ENCODE results near the gene ARPC1B. TPM values are rescaled to one million over a fixed set of nuclear protein-coding genes. Genes with fewer than 3 reads are reported as not detected.
"Not testable (repeated sequence)": the region's sequence is repeated elsewhere in the genome, so short reads cannot be mapped to it uniquely, and the experiment has no call there.

Gene ARPC1B
- total RNA-seq, 2 experiments from 2014 or later: 256 to 258 TPM

DNA sequence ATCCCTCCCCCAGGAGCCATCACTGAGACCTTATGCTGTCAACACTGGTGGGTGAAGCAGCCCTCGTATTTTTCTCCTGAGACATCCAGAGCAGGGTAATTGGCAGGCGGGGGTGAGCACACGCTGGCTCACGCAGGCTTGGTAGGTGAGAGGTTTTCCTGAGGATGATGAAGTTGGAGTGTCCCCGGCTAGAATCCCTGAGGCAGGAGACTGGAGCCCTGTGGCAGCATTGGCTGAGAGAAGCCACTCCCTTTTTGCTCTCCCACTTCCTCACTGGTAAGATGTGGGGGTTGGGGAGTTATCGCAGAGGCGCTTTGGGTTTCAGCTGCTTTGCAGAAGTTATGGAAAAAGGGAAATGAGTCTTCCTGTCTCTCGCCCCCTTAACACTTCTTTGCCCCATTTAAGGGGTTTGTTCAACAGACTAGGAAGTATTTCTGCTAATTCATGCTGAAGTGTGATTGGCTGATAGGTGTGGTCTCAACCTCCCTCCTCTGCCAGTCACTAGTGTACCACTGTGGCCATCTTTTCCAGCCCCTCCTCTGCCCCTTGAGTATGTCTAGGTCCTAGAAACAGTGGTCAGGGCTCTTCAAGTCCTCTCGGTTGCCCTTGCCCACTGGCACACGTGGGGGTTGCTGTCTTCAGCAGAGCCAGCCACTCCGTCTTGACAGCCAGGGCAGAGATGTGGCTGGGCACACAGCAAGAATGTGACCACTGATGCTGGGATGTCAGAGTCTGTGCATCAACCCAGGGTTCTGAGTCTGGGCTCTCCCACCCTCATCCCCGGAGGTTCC lies 5.7 kb downstream of the ARPC1B start:
- H3K4me3 Mint-ChIP-seq: peak overlapping the region; percentile 77
- peak overlapping the region; percentile 92 for H3K27ac Mint-ChIP-seq
- no peaks in the 10 kb centered on the region for H3K27me3 Mint-ChIP-seq
- peaks cover 51% of the 10 kb centered on the region for H3K36me3 Mint-ChIP-seq
- peak; percentile 61 for DNase-seq
- peaks cover 56% of the 10 kb centered on the region for H3K4me1 Mint-ChIP-seq
- no peaks in the 10 kb centered on the region for H3K9me3 Mint-ChIP-seq

DNA sequence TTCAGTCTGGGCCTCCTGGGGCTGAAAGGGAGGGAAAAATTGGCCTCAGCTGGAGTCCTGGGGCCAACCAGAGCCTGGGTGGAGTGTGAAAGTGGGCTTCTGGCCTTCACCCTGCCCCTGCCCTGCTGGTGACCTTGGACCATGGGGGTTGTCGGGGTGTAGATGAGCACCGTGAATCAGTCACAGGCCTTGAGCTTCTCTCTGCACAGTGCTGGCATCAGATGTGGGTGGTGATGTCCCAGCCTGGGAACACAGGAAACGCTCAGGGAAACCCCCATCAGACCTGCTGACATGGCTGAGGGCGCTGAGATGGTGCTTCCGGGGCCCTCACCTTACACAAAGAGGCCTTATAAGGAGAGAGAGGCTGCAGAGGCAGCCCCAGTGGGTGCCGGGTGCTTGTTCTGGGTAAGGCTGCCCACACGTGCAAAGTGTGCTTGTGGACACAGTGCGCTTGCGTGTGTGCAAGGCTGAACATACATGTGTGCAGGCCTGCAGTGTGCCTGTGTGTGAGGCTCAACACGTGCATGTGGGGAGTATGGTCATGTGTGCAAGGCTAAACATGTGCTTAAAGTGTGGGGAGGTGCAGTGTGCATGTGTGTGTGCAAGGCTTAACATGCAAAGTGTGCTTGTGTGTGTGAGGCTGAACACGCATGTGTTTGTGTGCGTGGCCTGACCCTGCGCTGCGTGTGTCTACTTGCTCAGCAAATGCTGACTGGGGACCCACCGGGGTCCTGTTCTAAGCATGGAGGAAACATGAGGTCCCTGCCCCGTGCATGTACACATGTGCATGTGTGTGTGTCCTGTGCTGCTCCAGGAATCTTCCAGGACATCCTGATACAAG lies 6.5 kb downstream of the ARPC1B start:
- H3K4me3 Mint-ChIP-seq: peak overlapping the region; percentile 77
- peaks cover 57% of the 10 kb centered on the region for H3K4me1 Mint-ChIP-seq
- H3K27me3 Mint-ChIP-seq: no peaks in the 10 kb centered on the region
- H3K36me3 Mint-ChIP-seq: peaks cover 55% of the 10 kb centered on the region
- H3K9me3 Mint-ChIP-seq: no peaks in the 10 kb centered on the region
- peak overlapping the region; percentile 92 for H3K27ac Mint-ChIP-seq
- peak; percentile 90 for DNase-seq

DNA sequence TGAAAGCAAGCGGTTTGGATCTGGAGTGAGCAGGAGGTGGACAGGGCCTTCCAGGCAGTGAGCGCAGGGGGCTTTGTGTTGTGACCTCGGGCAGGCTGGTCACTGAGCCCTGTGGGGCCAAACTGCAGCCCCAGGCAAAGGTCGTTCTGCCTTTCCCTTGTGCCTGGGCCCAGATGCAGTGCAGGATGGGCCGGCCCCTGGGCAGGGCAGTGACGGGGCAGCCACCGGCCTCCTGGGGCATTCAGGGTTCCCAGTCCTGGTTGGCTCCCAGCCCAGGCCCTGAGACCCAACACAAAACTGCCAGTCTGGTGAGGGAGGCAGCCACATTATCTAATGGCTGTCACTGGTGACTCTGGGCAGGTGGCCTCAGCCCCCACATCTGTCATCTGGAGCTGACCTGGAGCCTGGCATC lies 7.1 kb downstream of the ARPC1B start:
- Mint-ChIP-seq H3K4me3 (peak overlapping the region; percentile 77), H3K27me3 (no peaks in the 10 kb centered on the region), H3K4me1 (peaks cover 54% of the 10 kb centered on the region), H3K36me3 (peaks cover 53% of the 10 kb centered on the region), H3K27ac (peak overlapping the region; percentile 92), H3K9me3 (no peaks in the 10 kb centered on the region)
- no peak for DNase-seq

DNA sequence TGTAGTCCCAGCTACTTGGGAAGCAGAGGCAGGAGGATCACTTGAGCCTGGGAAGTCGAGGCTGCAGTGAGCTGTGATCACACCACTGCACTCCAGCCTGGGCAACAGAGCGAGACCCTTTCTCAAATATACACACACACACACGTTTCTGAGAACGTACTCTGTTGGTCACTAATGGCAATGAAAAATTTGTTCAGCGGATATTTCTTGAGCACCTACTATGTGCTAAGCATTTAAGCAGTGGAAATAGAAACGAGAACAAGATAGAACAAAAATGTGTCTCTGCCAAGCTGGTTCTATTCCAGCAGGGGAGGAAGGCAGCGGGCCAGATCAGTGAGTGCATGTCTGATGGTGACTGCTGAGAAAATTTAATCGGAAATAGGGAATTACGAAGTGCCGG lies 8.7 kb downstream of the ARPC1B start:
- no peaks in the 10 kb centered on the region for H3K9me3 Mint-ChIP-seq
- H3K27me3 Mint-ChIP-seq: no peaks in the 10 kb centered on the region
- peaks cover 42% of the 10 kb centered on the region for H3K4me1 Mint-ChIP-seq
- H3K36me3 Mint-ChIP-seq: peaks cover 45% of the 10 kb centered on the region
- peak overlapping the region; percentile 68 for H3K27ac Mint-ChIP-seq
- DNase-seq: no peak
- H3K4me3 Mint-ChIP-seq: no peak overlapping the region

DNA sequence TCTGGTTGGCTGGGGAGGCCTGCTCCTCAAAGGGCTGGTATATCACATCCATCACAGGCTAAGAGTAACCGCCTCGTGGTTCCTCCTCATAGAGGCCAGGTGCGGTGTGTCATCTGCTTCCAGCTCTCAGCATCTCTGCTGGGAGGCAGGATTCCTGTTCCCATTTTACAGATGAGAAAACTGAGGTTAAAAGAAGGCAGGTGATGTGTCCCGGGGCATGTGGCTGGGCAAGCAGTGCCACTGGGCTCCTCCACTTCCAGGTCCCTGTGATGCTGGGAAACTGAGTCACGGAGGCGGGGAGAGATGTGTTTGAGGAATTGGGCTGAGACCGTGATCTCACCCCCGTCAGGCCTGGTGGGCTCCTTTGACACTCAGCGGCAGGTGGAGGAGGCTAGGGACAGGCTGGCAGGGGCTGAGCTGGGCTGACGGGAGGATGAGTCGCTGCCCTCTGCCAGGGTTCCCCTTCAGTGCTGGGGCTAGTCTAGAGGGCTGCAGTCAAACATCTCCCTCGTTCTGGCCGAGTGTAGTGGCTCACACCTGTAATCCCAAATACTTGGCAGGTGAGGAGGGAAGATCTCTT lies 9.4 kb downstream of the ARPC1B start:
- Mint-ChIP-seq H3K27me3 (no peaks in the 10 kb centered on the region), H3K27ac (peak overlapping the region; percentile 68), H3K4me3 (peak overlapping the region; percentile 29), H3K4me1 (peaks cover 39% of the 10 kb centered on the region), H3K9me3 (no peaks in the 10 kb centered on the region), H3K36me3 (peaks cover 40% of the 10 kb centered on the region)
- DNase-seq: no peak

DNA sequence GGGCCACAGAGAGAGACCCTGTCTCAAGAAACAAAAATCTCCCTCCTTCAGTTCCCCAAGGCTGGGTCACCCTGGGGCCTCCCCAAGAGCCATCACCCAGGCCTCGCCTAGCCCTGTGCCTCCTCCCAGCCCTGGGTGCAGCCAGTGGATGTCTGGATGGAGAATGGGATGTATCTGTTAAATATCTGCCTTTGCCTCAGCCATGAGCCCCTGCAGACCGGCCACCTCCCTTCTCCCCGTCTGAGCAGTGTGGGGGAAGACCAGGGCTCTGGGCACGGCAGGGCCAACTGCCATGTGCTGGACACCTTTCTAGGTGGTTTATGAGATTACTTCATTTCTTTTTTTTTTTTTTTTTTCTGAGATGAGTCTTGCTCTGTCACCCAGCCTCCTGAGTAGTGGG lies 10.0 kb downstream of the ARPC1B start:
- peak overlapping the region; percentile 68 for H3K27ac Mint-ChIP-seq
- H3K36me3 Mint-ChIP-seq: peaks cover 33% of the 10 kb centered on the region
- H3K9me3 Mint-ChIP-seq: no peaks in the 10 kb centered on the region
- no peak overlapping the region for H3K4me3 Mint-ChIP-seq
- no peaks in the 10 kb centered on the region for H3K27me3 Mint-ChIP-seq
- H3K4me1 Mint-ChIP-seq: peaks cover 33% of the 10 kb centered on the region
- DNase-seq: no peak

DNA sequence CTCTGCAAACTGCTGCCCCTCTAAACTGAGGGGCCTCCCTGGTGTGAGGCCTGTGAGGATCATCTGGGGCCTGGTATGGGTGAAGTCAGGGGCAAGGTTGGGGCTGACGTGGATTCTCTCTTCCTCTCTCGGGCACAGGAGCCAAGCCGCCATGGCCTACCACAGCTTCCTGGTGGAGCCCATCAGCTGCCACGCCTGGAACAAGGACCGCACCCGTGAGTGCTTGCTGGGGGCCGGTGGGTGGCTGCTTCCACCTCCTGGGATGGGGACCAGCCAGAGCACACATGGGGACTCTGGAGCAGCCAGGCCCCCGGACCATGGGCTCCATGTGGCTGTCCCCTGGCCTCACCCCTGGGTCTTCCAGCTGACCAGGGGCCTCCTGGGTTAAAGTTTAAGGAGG lies 11.0 kb downstream of the ARPC1B start:
- H3K27me3 Mint-ChIP-seq: no peaks in the 10 kb centered on the region
- no peak for DNase-seq
- H3K9me3 Mint-ChIP-seq: no peaks in the 10 kb centered on the region
- peak overlapping the region; percentile 65 for H3K27ac Mint-ChIP-seq
- peaks cover 23% of the 10 kb centered on the region for H3K4me1 Mint-ChIP-seq
- H3K4me3 Mint-ChIP-seq: no peak overlapping the region
- peaks cover 31% of the 10 kb centered on the region for H3K36me3 Mint-ChIP-seq

DNA sequence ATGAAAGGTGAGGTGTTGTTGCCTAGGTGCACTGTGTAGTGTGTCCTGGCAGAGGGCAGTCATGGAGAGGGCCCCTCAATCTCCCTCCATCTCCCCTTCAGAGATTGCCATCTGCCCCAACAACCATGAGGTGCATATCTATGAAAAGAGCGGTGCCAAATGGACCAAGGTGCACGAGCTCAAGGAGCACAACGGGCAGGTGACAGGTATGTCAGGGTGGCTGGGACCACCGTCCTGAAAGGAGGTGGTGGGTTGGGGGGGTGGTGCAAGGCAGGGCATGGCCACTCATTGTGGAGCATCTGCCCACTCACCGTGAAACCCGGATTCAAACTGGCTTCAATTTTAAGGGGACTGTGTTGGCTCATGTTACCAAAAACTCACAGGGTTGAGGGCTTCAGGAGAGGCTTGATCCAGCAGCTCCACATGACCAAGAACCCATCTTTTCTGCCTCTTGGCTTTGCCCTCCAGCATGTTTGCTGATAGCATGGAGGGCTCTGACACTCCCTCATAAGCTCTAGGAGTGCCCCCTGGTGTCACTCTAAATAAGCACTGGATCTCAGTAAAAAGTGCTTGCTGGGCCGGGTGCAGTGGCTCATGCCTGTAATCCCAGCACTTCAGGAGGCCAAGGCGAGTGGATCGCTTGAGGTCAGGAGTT lies 12.2 kb downstream of the ARPC1B start:
- Mint-ChIP-seq H3K36me3 (peaks cover 28% of the 10 kb centered on the region), H3K4me3 (no peak overlapping the region), H3K27ac (peak overlapping the region; percentile 42), H3K27me3 (no peaks in the 10 kb centered on the region), H3K4me1 (peaks cover 14% of the 10 kb centered on the region), H3K9me3 (no peaks in the 10 kb centered on the region)
- DNase-seq: peak; percentile 33

DNA sequence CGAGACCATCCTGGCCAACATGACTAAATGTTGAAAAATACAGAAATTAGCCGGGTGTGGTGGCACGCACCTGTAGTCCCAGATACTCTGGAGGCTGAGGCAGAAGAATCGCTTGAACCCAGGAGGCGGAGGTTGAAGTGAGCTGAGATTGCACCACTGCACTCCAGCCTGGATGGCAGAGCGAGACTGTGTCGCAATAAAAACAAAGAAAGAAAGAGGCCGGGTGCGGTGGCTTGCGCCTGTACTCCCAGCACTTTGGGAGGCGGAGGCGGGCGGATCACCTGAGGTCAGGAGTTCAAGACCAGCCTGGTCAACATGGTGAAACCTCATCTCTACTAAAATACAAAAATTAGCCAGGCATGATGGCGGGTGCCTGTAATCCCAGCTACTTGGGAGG lies 12.7 kb downstream of the ARPC1B start:
- not testable (repeated sequence) for H3K27me3 Mint-ChIP-seq, H3K9me3 Mint-ChIP-seq, DNase-seq, H3K4me3 Mint-ChIP-seq
- peaks cover 32% of the 10 kb centered on the region for H3K36me3 Mint-ChIP-seq
- H3K27ac Mint-ChIP-seq: peak overlapping the region; percentile 42
- peaks cover 14% of the 10 kb centered on the region for H3K4me1 Mint-ChIP-seq

DNA sequence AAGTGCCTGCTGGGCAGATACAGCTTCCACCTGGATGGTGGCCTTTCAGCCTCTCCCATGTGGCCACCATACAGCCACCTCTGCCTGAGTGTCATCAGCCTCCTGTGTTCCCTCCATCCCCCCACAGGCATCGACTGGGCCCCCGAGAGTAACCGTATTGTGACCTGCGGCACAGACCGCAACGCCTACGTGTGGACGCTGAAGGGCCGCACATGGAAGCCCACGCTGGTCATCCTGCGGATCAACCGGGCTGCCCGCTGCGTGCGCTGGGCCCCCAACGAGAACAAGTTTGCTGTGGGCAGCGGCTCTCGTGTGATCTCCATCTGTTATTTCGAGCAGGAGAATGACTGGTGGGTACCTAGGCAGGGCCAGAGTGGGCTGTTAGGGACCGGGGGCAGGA lies 13.4 kb downstream of the ARPC1B start:
- no peak overlapping the region for H3K4me3 Mint-ChIP-seq
- H3K9me3 Mint-ChIP-seq: no peaks in the 10 kb centered on the region
- H3K27me3 Mint-ChIP-seq: no peaks in the 10 kb centered on the region
- H3K36me3 Mint-ChIP-seq: peaks cover 32% of the 10 kb centered on the region
- no peak overlapping the region for H3K27ac Mint-ChIP-seq
- H3K4me1 Mint-ChIP-seq: peaks cover 15% of the 10 kb centered on the region
- DNase-seq: no peak

DNA sequence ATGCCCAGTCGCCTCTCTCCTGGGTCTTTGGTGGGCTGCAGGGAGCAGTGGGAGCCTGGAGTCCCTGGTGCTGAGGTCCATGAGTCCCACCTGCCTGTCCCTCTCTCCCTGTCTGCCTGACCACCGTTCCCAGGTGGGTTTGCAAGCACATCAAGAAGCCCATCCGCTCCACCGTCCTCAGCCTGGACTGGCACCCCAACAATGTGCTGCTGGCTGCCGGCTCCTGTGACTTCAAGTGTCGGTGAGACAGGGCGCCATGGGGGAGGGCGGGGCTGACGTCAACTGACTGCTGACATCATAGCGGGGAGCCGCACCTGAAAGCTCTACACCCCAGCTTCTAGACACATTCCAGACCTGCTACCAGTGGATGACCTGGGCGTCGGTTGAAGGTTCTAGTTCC lies 15.2 kb downstream of the ARPC1B start:
- H3K4me3 Mint-ChIP-seq: no peak overlapping the region
- H3K27ac Mint-ChIP-seq: no peak overlapping the region
- no peaks in the 10 kb centered on the region for H3K27me3 Mint-ChIP-seq

DNA sequence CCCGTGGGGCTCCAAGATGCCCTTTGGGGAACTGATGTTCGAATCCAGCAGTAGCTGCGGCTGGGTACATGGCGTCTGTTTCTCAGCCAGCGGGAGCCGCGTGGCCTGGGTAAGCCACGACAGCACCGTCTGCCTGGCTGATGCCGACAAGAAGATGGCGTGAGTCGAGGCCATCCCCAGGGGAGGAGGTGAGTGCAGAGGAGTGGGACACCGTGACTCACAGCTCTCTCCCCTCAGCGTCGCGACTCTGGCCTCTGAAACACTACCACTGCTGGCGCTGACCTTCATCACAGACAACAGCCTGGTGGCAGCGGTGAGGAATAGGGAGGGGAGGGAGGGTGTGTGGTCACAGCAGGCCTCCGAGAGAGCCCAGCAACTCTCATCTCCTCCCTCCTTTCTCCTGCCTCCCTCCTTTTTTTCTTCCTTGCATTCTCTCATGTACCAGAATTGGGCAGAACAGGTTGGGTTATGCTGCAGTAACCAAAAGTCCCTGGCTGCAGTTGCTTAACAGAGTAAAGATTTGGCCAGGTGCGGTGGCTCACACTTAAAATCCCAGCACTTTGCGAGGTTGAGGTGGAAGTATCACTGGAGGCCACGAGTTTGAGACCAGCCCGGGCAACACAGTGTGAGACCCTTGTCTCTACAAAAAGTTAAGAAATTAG lies 16.5 kb downstream of the ARPC1B start:
- Mint-ChIP-seq H3K4me1 (peaks cover 17% of the 10 kb centered on the region), H3K27ac (peak overlapping the region; percentile 48), H3K4me3 (no peak overlapping the region), H3K36me3 (peaks cover 25% of the 10 kb centered on the region), H3K9me3 (no peaks in the 10 kb centered on the region), H3K27me3 (no peaks in the 10 kb centered on the region)
- no peak for DNase-seq

More for the DNA sequence above, 15.2 kb downstream of the ARPC1B start:
- Mint-ChIP-seq H3K4me1 (peaks cover 18% of the 10 kb centered on the region), H3K36me3 (peaks cover 30% of the 10 kb centered on the region), H3K9me3 (no peaks in the 10 kb centered on the region)
- no peak for DNase-seq

DNA sequence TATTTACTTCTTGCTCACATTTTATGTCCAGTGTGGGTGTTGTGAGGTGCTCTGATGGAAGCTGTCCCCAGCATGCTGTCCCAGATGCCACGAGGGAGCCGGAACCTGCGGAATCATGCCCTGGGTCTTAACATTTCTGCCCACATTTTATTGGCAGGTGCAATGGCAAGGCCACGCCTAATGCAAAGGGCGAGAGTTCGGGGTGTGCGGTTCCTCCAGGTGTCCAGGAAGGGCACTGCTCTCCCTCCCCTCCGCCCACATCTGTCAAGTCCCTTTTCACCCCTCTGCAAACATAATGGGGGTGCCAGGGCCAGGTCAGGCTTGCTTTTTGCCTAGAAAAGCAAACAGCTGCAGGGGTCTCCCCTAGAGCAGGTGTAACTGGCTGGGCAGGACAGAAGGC lies 17.5 kb downstream of the ARPC1B start:
- H3K4me3 Mint-ChIP-seq: no peak overlapping the region
- H3K27ac Mint-ChIP-seq: peak overlapping the region; percentile 18
- H3K4me1 Mint-ChIP-seq: peaks cover 18% of the 10 kb centered on the region
- peaks cover 25% of the 10 kb centered on the region for H3K36me3 Mint-ChIP-seq
- no peaks in the 10 kb centered on the region for H3K9me3 Mint-ChIP-seq
- no peak for DNase-seq
- H3K27me3 Mint-ChIP-seq: no peaks in the 10 kb centered on the region

DNA sequence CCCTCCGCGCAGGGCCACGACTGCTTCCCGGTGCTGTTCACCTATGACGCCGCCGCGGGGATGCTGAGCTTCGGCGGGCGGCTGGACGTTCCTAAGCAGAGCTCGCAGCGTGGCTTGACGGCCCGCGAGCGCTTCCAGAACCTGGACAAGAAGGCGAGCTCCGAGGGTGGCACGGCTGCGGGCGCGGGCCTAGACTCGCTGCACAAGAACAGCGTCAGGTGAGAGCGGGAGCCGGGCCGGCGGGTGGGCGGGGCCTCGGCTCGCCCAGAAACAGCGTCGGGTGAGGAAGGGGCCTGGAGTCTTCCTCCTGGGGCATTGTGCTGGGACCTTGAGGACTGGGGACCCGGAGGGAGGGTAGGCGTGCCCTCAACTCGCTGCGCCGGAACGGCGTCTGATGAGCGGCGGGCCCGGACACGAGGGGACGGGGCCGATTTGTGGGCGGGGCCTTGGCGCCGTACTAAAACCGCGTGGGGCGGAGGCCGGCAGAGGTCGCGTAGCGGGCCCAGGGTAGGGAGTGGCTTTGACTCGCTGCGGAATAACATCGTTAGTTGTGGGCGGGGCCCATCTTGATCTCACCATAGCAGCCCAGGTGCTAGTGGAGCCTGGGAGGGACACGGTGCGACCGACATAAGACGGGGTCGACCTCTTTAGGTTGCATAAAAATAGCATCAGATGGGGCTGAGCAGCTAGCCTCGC lies 18.3 kb downstream of the ARPC1B start:
- Mint-ChIP-seq H3K27ac (peak overlapping the region; percentile 85), H3K9me3 (no peaks in the 10 kb centered on the region), H3K27me3 (no peaks in the 10 kb centered on the region), H3K36me3 (peaks cover 25% of the 10 kb centered on the region), H3K4me3 (peak overlapping the region; percentile 71), H3K4me1 (peaks cover 19% of the 10 kb centered on the region)
- peak; percentile 84 for DNase-seq
